Upper lobe of right lung (tissue), 1 donor: ENCODE measurements around the gene HMGN5. TPM values are rescaled to one million over a fixed set of nuclear protein-coding genes. Genes with fewer than 3 reads are reported as not detected.

ENCODE experiments used
- ATAC-seq: fragments of 200-7000 bp; cut with Tn5 transposase; one replicate; pipeline ENCODE4 v1.9.1; 2020; ENCODE audit warnings: mild to moderate bottlenecking, moderate library complexity
- DNase-seq: peaks from one replicate; pipeline ENCODE4 v3.0.0-alpha.2; 2020
- H3K27ac ChIP-seq: fragments of 200-600 bp; one replicate; pipeline ENCODE4 v1.8.0; 2022
- H3K27me3 ChIP-seq: fragments of 200-600 bp; one replicate; pipeline ENCODE4 v1.8.0; 2022; ENCODE audit warnings: mild to moderate bottlenecking
- H3K36me3 ChIP-seq: fragments of 200-600 bp; one replicate; pipeline ENCODE4 v1.8.0; 2022
- H3K4me1 ChIP-seq: fragments of 200-600 bp; one replicate; pipeline ENCODE4 v1.8.0; 2022
- H3K4me3 ChIP-seq: fragments of 200-600 bp; one replicate; pipeline ENCODE4 v1.8.0; 2022; ENCODE audit warnings: mild to moderate bottlenecking
- H3K9me3 ChIP-seq: fragments of 200-600 bp; one replicate; pipeline ENCODE4 v1.8.0; 2022
- intact Hi-C: fragments of 100-400 bp; cut with DNase I; formaldehyde crosslinking; loops from one replicate; pipeline ENCODE4 v1.11.0; 2022
- total RNA-seq: library from RNA; stranded (reverse); fragmentation: NEBNext Ultra II Directional; extraction: Animal tissue kit (Norgen Biotek cat#: 25700); gene quantifications from one replicate; pipeline ENCODE4 v1.2.1, GENCODE V29; 2021
- TF ChIP-seq, protein P1 (sequence below): fragments of 200-600 bp; IDR thresholded peaks from one replicate; pipeline ENCODE4 v1.8.0; 2022; ENCODE audit warnings: antibody characterized with exemption
- donor health status: DM: no; HTN: yes; CAD: no; lungs with severe emphysema.

HMGN5 gene
- total RNA-seq, 1 donor from 2014 or later: 1.8 TPM

- ATAC-seq (no peak), DNase-seq (no peak)
- intact Hi-C loops: no loop called here
- Histone ChIP-seq H3K27me3 (no peaks in the 10 kb centered on the region), H3K36me3 (no peaks in the 10 kb centered on the region), H3K4me1 (no peaks in the 10 kb centered on the region), H3K27ac (no peak overlapping the region), H3K9me3 (no peaks in the 10 kb centered on the region), H3K4me3 (no peak overlapping the region)
- TF ChIP-seq, protein P1, sequence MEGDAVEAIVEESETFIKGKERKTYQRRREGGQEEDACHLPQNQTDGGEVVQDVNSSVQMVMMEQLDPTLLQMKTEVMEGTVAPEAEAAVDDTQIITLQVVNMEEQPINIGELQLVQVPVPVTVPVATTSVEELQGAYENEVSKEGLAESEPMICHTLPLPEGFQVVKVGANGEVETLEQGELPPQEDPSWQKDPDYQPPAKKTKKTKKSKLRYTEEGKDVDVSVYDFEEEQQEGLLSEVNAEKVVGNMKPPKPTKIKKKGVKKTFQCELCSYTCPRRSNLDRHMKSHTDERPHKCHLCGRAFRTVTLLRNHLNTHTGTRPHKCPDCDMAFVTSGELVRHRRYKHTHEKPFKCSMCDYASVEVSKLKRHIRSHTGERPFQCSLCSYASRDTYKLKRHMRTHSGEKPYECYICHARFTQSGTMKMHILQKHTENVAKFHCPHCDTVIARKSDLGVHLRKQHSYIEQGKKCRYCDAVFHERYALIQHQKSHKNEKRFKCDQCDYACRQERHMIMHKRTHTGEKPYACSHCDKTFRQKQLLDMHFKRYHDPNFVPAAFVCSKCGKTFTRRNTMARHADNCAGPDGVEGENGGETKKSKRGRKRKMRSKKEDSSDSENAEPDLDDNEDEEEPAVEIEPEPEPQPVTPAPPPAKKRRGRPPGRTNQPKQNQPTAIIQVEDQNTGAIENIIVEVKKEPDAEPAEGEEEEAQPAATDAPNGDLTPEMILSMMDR: no peak
Observed at GRCh38 chrX:81232218-81232617, 30.5 kb upstream of the HMGN5 start.

- DNase-seq: no peak
- H3K27me3 ChIP-seq: no peaks in the 10 kb centered on the region
- ATAC-seq: no peak
- no peaks in the 10 kb centered on the region for H3K36me3 ChIP-seq
- intact Hi-C loops: no loop called here
- H3K4me1 ChIP-seq: no peaks in the 10 kb centered on the region
- TF ChIP-seq, protein P1: no peak
- H3K4me3 ChIP-seq: no peak overlapping the region
- no peak overlapping the region for H3K27ac ChIP-seq
- no peaks in the 10 kb centered on the region for H3K9me3 ChIP-seq
Observed at GRCh38 chrX:81231476-81231875, 29.8 kb upstream of the HMGN5 start.

- intact Hi-C loops: no loop called here
- DNase-seq (no peak), ATAC-seq (no peak)
- TF ChIP-seq, protein P1: no peak
- H3K36me3 ChIP-seq: no peaks in the 10 kb centered on the region
- H3K27me3 ChIP-seq: no peaks in the 10 kb centered on the region
- no peak overlapping the region for H3K4me3 ChIP-seq
- H3K9me3 ChIP-seq: no peaks in the 10 kb centered on the region
- no peak overlapping the region for H3K27ac ChIP-seq
- no peaks in the 10 kb centered on the region for H3K4me1 ChIP-seq
Observed at GRCh38 chrX:81229901-81230300, 28.2 kb upstream of the HMGN5 start.

DNA sequence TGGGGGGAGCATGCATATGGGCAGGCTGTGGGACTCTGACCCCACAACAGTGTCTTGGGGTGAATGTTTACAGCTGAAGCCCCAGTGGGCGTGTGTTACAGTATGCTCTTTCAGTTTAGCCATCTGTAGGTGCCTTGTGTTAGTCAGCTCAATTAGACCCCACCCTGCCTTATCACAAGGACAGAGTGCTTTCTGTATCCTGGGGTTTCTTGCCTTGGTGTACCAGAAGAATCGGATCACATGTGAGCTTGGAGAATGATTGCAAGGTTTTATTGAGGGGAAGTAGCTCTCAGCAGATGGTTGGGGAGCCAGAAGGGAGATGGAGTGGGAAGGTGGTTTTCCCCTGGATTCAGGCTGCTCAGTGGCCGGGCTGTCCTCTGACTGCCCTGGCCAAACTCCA lies 27.5 kb upstream of the HMGN5 start:
- no peak overlapping the region for H3K27ac ChIP-seq
- H3K4me1 ChIP-seq: no peaks in the 10 kb centered on the region
- no peaks in the 10 kb centered on the region for H3K27me3 ChIP-seq
- H3K36me3 ChIP-seq: no peaks in the 10 kb centered on the region
- H3K9me3 ChIP-seq: no peaks in the 10 kb centered on the region
- DNase-seq: no peak
- ATAC-seq: no peak
- intact Hi-C loops: no loop called here
- H3K4me3 ChIP-seq: no peak overlapping the region
- TF ChIP-seq, protein P1: no peak

- Histone ChIP-seq H3K4me1 (no peaks in the 10 kb centered on the region), H3K27ac (no peak overlapping the region), H3K27me3 (no peaks in the 10 kb centered on the region), H3K9me3 (no peaks in the 10 kb centered on the region), H3K36me3 (no peaks in the 10 kb centered on the region), H3K4me3 (no peak overlapping the region)
- TF ChIP-seq, protein P1: no peak
- DNase-seq (no peak), ATAC-seq (no peak)
- intact Hi-C loops: no loop called here
Observed at GRCh38 chrX:81215685-81216084, 14.0 kb upstream of the HMGN5 start.

DNA sequence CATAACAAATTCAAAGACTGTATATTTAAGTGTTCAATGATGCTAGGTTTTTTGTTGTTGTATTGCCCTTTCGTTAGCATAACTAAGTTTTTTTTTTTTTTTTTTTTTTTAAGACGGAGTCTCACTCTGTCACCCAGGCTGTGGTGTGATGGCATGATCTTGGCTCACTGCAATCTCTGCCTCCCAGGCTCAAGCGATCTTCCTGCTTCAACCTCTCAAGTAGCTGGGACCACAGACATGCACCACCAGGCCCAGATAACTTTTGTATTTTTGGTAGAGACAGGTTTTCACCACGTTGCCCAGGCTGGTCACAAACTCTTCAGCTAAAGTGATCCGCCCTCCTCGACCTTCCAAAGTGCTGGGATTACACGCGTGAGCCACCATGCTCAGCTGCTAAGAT lies 7.2 kb upstream of the HMGN5 start:
- Histone ChIP-seq H3K36me3 (no peaks in the 10 kb centered on the region), H3K4me3 (no peak overlapping the region), H3K4me1 (no peaks in the 10 kb centered on the region), H3K27ac (no peak overlapping the region), H3K9me3 (no peaks in the 10 kb centered on the region), H3K27me3 (no peaks in the 10 kb centered on the region)
- TF ChIP-seq, protein P1: no peak
- intact Hi-C loops: no loop called here
- no peak for ATAC-seq
- DNase-seq: no peak
